Left lung (tissue), 14 donors: ENCODE results near the gene OR56A1. TPM values are rescaled to one million over a fixed set of nuclear protein-coding genes. Genes with fewer than 3 reads are reported as not detected.
"Not testable (repeated sequence)": the region's sequence is repeated elsewhere in the genome, so short reads cannot be mapped to it uniquely, and the experiment has no call there.

Source experiments
- ATAC-seq: fragments of 200-7000 bp; cut with Tn5 transposase; one replicate; pipeline ENCODE4 v1.9.1; 2020; ENCODE audit warnings: moderate library complexity
- DNase-seq, 4 donors: peaks; one replicate each; pipeline ENCODE4 v3.0.0-alpha.2; 2013 to 2020
- H3K27ac ChIP-seq, 2 donors: fragments of 200-600 bp; sonication (generic) in 1 of 2; one replicate each; pipeline versions ENCODE4 v1.5.0 to v1.8.0; 2020 to 2021
- H3K27me3 ChIP-seq, 2 donors: fragments of 200-600 bp; sonication (generic) in 1 of 2; one replicate each; pipeline versions ENCODE4 v1.5.0 to v1.8.0; 2020 to 2021
- H3K36me3 ChIP-seq, 2 donors: fragments of 200-600 bp; sonication (generic) in 1 of 2; one replicate each; pipeline versions ENCODE4 v1.5.0 to v1.8.0; 2020 to 2021
- H3K4me1 ChIP-seq, 2 donors: fragments of 200-600 bp; one replicate each; pipeline ENCODE4 v1.8.0; 2021
- H3K4me3 ChIP-seq, 2 donors: fragments of 200-600 bp; sonication (generic) in 1 of 2; one replicate each; pipeline versions ENCODE4 v1.5.0 to v1.8.0; 2020 to 2021; ENCODE audit warnings: mild to moderate bottlenecking in 1 of 2
- H3K9me3 ChIP-seq, 2 donors: fragments of 200-600 bp; sonication (generic) in 1 of 2; one replicate each; pipeline versions ENCODE4 v1.5.0 to v1.8.0; 2020 to 2021
- CTCF ChIP-seq, 2 donors: fragments of 200-600 bp; sonication (generic) in 1 of 2; IDR thresholded peaks; one replicate each; pipeline versions ENCODE4 v1.5.0 to v1.8.0; 2021; ENCODE audit warnings: antibody characterized with exemption in 2 of 2
- intact Hi-C, 2 donors: fragments of 100-400 bp; cut with DNase I; formaldehyde crosslinking; loops; one replicate each; pipeline versions ENCODE4 v1.11.2 to v1.14.2; 2022
- long read RNA-seq, 12 donors: library from polyadenylated mRNA in 2 of 12; unstranded in 2 of 12; transcript quantifications; one replicate each; pipeline ENCODE4 v2.0.0 and lab custom pipeline, GENCODE V29; 2019 to 2026
- polyA plus RNA-seq, 6 donors: library from polyadenylated mRNA; unstranded; fragments of 120-200 nt; gene quantifications; one replicate each; pipeline ENCODE4 v1.2.1, GENCODE V29; 2013; ENCODE audit not compliant: insufficient read length in 6 of 6
- total RNA-seq, 2 donors: library from RNA; stranded (reverse); fragmentation: NEBNext Ultra II Directional; extraction: Animal tissue kit (Norgen Biotek cat#: 25700); gene quantifications; one replicate each; pipeline ENCODE4 v1.2.1, GENCODE V29; 2021
- donor health status: DM: no; HTN: yes; CAD: no.
- donor health status: DM: no; HTN: no; CAD: no.

Gene OR56A1
- under 1 TPM in 1 of 2 donors, not detected in 1; 0.03 TPM for total RNA-seq
- not detected for polyA plus RNA-seq
- long read RNA-seq, donor 1: 0 reads
- long read RNA-seq, donor 2: 0 reads
- long read RNA-seq, donor 3: 0 reads
- long read RNA-seq, donor 4: 0 reads
- long read RNA-seq, donor 5: 0 reads
- long read RNA-seq, donor 6: 0 reads
- long read RNA-seq, donor 7: 0 reads
- long read RNA-seq, donor 8: 0 reads
- long read RNA-seq, donor 9: 0 reads
- long read RNA-seq, donor 10: 0 reads
- long read RNA-seq, donor 11: 0 reads
- long read RNA-seq, donor 12: 0 reads

GRCh38 chr11:6030708-6031405, at the start of gene OR56A1:
Gene OR56A1 (minus strand): TSS chr11:6030758. CDS start chr11:6027692, 3,066 bp downstream.
- DNase-seq: no peak
- H3K27ac ChIP-seq: no peak within 1 kb of the TSS
- intact Hi-C loops: no loop called here
- H3K4me1 ChIP-seq: no peaks in the 10 kb centered on the region
- no peak for TF ChIP-seq CTCF (IDR thresholded peaks at IDR 0.05)
- H3K4me3 ChIP-seq: no peak within 1 kb of the TSS
- peaks cover 0 to 10% of the 10 kb centered on the region in 2 donors for H3K27me3 ChIP-seq
- no peaks in the 10 kb centered on the region for H3K9me3 ChIP-seq
- no peak for ATAC-seq
- no peaks in the 10 kb centered on the region for H3K36me3 ChIP-seq

GRCh38 chr11:6079463-6079862, 48.9 kb upstream of the OR56A1 start:
- Histone ChIP-seq H3K27ac (no peak overlapping the region), H3K27me3 (no peaks in the 10 kb centered on the region), H3K36me3 (no peaks in the 10 kb centered on the region), H3K9me3 (peaks cover 0 to 11% of the 10 kb centered on the region in 2 donors), H3K4me1 (no peaks in the 10 kb centered on the region), H3K4me3 (no peak overlapping the region)
- ATAC-seq (no peak), DNase-seq (no peak)
- intact Hi-C loops: no loop called here
- no peak for TF ChIP-seq CTCF (IDR thresholded peaks at IDR 0.05)

GRCh38 chr11:6077723-6078122, 47.2 kb upstream of the OR56A1 start:
- intact Hi-C loops: no loop called here
- H3K4me1 ChIP-seq: no peaks in the 10 kb centered on the region
- H3K4me3 ChIP-seq: no peak overlapping the region
- H3K27ac ChIP-seq: no peak overlapping the region
- H3K36me3 ChIP-seq: no peaks in the 10 kb centered on the region
- no peak for TF ChIP-seq CTCF (IDR thresholded peaks at IDR 0.05)
- ATAC-seq (no peak), DNase-seq (no peak)
- no peaks in the 10 kb centered on the region for H3K27me3 ChIP-seq
- H3K9me3 ChIP-seq: peaks cover 0 to 11% of the 10 kb centered on the region in 2 donors

GRCh38 chr11:6076443-6076842, 45.9 kb upstream of the OR56A1 start:
- H3K4me3 ChIP-seq, H3K27me3 ChIP-seq, H3K4me1 ChIP-seq, ATAC-seq, H3K27ac ChIP-seq, DNase-seq, H3K36me3 ChIP-seq, intact Hi-C loops: not testable (repeated sequence)
- H3K9me3 ChIP-seq: peaks cover 0 to 11% of the 10 kb centered on the region in 2 donors

- no peak for TF ChIP-seq CTCF (IDR thresholded peaks at IDR 0.05)
- Histone ChIP-seq H3K36me3 (no peaks in the 10 kb centered on the region), H3K27ac (no peak overlapping the region), H3K4me3 (no peak overlapping the region), H3K9me3 (no peaks in the 10 kb centered on the region), H3K27me3 (no peaks in the 10 kb centered on the region), H3K4me1 (no peaks in the 10 kb centered on the region)
- ATAC-seq (no peak), DNase-seq (no peak)
- intact Hi-C loops: no loop called here
These were observed 36.9 kb upstream of the OR56A1 start for GRCh38 chr11:6067502-6067901.
